Kidney (tissue), 14 donors: ENCODE results near the gene PVALEF. TPM values are rescaled to one million over a fixed set of nuclear protein-coding genes. Genes with fewer than 3 reads are reported as not detected.

Experiments
- DNase-seq, 5 donors: peaks; one replicate each; pipeline ENCODE4 v3.0.0-alpha.2; 2013 to 2020
- FAIRE-seq: peaks from 2 replicates; lab custom pipeline; 2012; peaks lifted over from hg19 to GRCh38; lab: Jason Lieb, UNC
- H3K27ac ChIP-seq, 2 donors: one replicate each; pipeline ENCODE4 v1.7.0; 2013; ENCODE audit warnings: low read depth in 2 of 2, low read length in 2 of 2, inconsistent platforms in 1 of 2
- H3K27me3 ChIP-seq: one replicate; pipeline ENCODE4 v1.7.1; 2013; ENCODE audit warnings: low read length, inconsistent platforms; ENCODE audit not compliant: control insufficient read depth, insufficient read depth
- H3K36me3 ChIP-seq, 3 donors: one replicate each; pipeline versions ENCODE4 v1.7.0 to v1.7.1; 2013; ENCODE audit warnings: low read length in 3 of 3, control low read depth in 1 of 3, inconsistent platforms in 1 of 3; ENCODE audit not compliant: insufficient read depth in 3 of 3, control insufficient read depth in 2 of 3
- H3K4me1 ChIP-seq, 3 donors: one replicate each; pipeline versions ENCODE4 v1.7.0 to v1.7.1; 2013; ENCODE audit warnings: low read length in 3 of 3, inconsistent platforms in 1 of 3, low read depth in 1 of 3; ENCODE audit not compliant: control insufficient read depth in 2 of 3, insufficient read depth in 2 of 3
- H3K4me3 ChIP-seq, 3 donors: one replicate each; pipeline versions ENCODE4 v1.7.0 to v1.8.1; 2013; ENCODE audit warnings: low read length in 3 of 3, control low read depth in 1 of 3, inconsistent platforms in 1 of 3
- H3K9ac ChIP-seq, 3 donors: one replicate each; pipeline versions ENCODE4 v1.7.0 to v1.7.1; 2013; ENCODE audit warnings: low read length in 3 of 3, control low read depth in 1 of 3, inconsistent platforms in 1 of 3
- H3K9me3 ChIP-seq, 3 donors: one replicate each; pipeline versions ENCODE4 v1.7.0 to v1.7.1; 2013; ENCODE audit warnings: low read length in 3 of 3, control low read depth in 1 of 3, inconsistent platforms in 1 of 3; ENCODE audit not compliant: control insufficient read depth in 2 of 3, insufficient read depth in 1 of 3
- intact Hi-C: fragments of 100-400 bp; cut with DNase I; formaldehyde crosslinking; loops from one replicate; pipeline ENCODE4 v1.11.1; 2022
- polyA plus RNA-seq: library from polyadenylated mRNA; stranded (reverse); fragments of 350-450 nt; fragmentation: Illumina TruSeq; extraction: RNeasy Lipid Tissue Mini Kit (QIAGEN cat#74804); gene quantifications from one replicate; pipeline ENCODE4 v1.2.3, GENCODE V29; 2014; ENCODE audit warnings: low read depth, low replicate concordance; ENCODE audit not compliant: insufficient read depth
- total RNA-seq: library from RNA; stranded (reverse); fragmentation: NEBNext Ultra II Directional; extraction: Animal tissue kit (Norgen Biotek cat#: 25700); gene quantifications from one replicate; pipeline ENCODE4 v1.2.1, GENCODE V29; 2021
- TF ChIP-seq, protein P1 (sequence below): IDR thresholded peaks from 3 replicates; pipeline ENCODE4 v1.5.1; 2012; ENCODE audit warnings: mild to moderate bottlenecking, moderate library complexity, borderline replicate concordance; ENCODE audit not compliant: insufficient read depth; ENCODE audit errors: extremely low read depth
- donor health status: control.
- donor health status: control.
- donor health status: control.
- donor health status: control.
- donor health status: control.
- donor health status: DM: yes; HTN: yes; CAD: no.
- donor health status: Normal renal cell carcinoma (clear cell type).

PVALEF gene
- total and polyA plus RNA-seq, 2 donors from 2014 or later, result not detected

GRCh38 chr17:81200201-81200600 is 34.9 kb downstream of the PVALEF start:
- Histone ChIP-seq H3K27me3 (no peaks in the 10 kb centered on the region), H3K9me3 (no peaks in the 10 kb centered on the region), H3K36me3 (no peaks in the 10 kb centered on the region), H3K4me1 (peaks cover 0 to 3% (median 0%) of the 10 kb centered on the region in 3 donors), H3K27ac (no peak overlapping the region), H3K4me3 (no peak overlapping the region), H3K9ac (no peak overlapping the region)
- no peak for DNase-seq
- no peak for FAIRE-seq
- TF ChIP-seq, protein P1, sequence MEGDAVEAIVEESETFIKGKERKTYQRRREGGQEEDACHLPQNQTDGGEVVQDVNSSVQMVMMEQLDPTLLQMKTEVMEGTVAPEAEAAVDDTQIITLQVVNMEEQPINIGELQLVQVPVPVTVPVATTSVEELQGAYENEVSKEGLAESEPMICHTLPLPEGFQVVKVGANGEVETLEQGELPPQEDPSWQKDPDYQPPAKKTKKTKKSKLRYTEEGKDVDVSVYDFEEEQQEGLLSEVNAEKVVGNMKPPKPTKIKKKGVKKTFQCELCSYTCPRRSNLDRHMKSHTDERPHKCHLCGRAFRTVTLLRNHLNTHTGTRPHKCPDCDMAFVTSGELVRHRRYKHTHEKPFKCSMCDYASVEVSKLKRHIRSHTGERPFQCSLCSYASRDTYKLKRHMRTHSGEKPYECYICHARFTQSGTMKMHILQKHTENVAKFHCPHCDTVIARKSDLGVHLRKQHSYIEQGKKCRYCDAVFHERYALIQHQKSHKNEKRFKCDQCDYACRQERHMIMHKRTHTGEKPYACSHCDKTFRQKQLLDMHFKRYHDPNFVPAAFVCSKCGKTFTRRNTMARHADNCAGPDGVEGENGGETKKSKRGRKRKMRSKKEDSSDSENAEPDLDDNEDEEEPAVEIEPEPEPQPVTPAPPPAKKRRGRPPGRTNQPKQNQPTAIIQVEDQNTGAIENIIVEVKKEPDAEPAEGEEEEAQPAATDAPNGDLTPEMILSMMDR, result no peak
- intact Hi-C loops, result no loop called here

DNA sequence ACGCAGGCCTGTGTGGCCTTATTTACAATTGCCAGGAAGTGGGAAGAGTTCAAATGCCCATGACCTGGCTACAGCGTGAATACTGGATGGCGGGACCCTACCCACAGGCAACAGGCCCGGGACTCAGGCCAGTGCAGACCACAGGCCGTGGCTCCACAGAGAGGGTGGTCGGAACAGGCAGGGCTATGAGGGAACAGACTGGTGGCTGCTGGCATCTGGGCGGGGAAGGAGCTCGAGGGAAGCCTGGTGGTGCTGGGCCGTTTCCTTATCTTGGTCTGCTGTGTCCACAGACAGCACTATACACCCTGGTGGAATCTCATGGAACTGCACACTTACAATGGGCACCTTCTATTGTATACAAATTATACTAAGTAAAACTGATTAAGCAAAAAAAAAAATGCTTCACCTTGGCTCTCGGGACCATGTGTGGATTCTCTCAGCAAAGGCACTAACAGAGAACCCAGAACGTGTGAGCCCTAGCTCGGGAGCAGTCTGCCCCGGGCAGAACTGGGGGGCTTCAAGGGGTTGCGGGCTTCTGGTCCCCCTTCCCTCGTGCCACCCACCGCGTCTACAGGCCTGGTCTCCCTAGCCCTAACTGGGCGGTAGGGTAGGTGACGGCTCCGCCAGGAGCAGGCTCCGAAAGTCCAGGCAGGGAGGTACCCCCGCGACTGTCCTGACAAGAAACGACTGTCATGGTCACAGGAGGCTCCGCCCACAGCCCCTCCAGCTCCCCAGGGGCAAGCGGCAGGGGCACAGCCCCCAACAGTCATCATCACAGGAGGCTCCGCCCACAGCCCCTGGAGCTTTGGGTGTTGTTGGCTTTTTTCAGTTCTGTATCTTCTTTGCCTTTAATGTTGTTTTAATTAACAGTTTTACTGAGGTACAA is 35.6 kb downstream of the PVALEF start:
- no peak overlapping the region for H3K27ac ChIP-seq
- TF ChIP-seq, protein P1, result peak; percentile 46
- H3K4me1 ChIP-seq, result peaks cover 0 to 3% (median 0%) of the 10 kb centered on the region in 3 donors
- no peak overlapping the region for H3K9ac ChIP-seq
- DNase-seq, result peak in 3 of 5 donors; percentile 44 to 69 (median 45)
- intact Hi-C loops, result no loop called here
- no peak overlapping the region for H3K4me3 ChIP-seq
- no peaks in the 10 kb centered on the region for H3K27me3 ChIP-seq
- no peaks in the 10 kb centered on the region for H3K36me3 ChIP-seq
- no peak for FAIRE-seq
- no peaks in the 10 kb centered on the region for H3K9me3 ChIP-seq

DNA sequence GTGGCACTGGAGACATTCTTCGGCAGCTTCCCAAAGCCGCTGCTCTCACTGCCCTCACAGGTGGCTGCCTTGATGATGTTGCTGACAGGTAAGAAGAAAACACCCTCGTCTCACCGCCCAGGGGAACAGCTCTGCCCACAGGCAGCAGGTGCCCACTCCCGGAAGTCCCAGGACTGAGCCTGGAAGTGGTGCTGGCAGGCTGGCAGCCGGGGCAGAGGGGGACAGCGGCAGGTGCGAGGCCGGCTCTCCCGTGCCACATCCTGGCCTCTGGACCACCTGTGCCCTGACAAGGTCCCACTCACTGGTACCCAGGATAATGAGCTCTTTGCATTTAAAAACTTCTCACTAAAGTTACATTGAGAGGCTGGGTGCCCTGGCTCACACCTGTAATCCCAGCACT is 37.0 kb downstream of the PVALEF start:
- FAIRE-seq (no peak), DNase-seq (no peak)
- Histone ChIP-seq H3K27me3 (no peaks in the 10 kb centered on the region), H3K9ac (no peak overlapping the region), H3K4me1 (peaks cover 0 to 3% (median 0%) of the 10 kb centered on the region in 3 donors), H3K27ac (no peak overlapping the region), H3K9me3 (no peaks in the 10 kb centered on the region), H3K4me3 (no peak overlapping the region), H3K36me3 (no peaks in the 10 kb centered on the region)
- intact Hi-C loops, result no loop called here
- TF ChIP-seq, protein P1, result no peak
